ENCODE measurements around the gene IL13.

IL13 gene

DNA sequence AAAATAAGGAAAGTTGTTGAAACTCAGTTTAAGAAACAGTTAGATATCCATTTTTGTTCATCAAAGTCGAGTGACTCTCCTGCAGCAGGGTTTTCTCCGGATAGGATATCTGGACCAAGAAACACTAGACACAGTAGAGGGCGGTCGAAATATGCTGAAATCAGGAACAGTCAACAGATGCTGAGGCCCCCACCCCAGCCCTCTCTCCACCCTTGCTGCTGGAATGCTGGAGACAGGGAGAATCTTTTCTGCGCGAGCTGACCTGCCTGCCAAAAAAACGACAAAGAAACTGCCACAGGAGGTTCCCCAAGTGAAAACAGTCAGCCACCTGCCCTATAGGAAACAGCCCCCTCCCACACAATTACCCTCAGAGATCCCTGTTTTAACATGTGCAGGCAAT, 4.3 kb upstream of the IL13 start:
- H3K4me1 ChIP-seq (ENCODE audit: control insufficient read depth, low read length) = no peaks in the 10 kb centered on the region
- no peaks in the 10 kb centered on the region for H4K20me1 ChIP-seq (ENCODE audit: control insufficient read depth, insufficient read depth, low read depth, low read length)
- H3K36me3 ChIP-seq (ENCODE audit: control insufficient read depth, low read length) = no peaks in the 10 kb centered on the region
- no peaks in the 10 kb centered on the region for H3K9me3 ChIP-seq (ENCODE audit: control insufficient read depth, insufficient read depth, low read length)
- no peaks in the 10 kb centered on the region for H3K9me2 ChIP-seq (replicated peaks; ENCODE audit: control insufficient read depth, low read length)
- TF ChIP-seq CTCF (IDR thresholded peaks at IDR 0.05; ENCODE audit: low read depth, low read length, poor library complexity, severe bottlenecking) = no peak
- no peak for TF ChIP-seq EZH2phosphoT487 (IDR thresholded peaks at IDR 0.05; ENCODE audit: borderline replicate concordance, low read length)
- no peaks in the 10 kb centered on the region for H3F3A ChIP-seq (ENCODE audit: control insufficient read depth, insufficient read depth)
- peaks cover 7% of the 10 kb centered on the region; the same call in 1 of the 2 replicates for H3K27me3 ChIP-seq (ENCODE audit: control insufficient read depth, low read length)
- no peak overlapping the region for H3K27ac ChIP-seq (ENCODE audit: low read depth, low read length)
- H3K79me2 ChIP-seq (ENCODE audit: control insufficient read depth, low read length) = no peaks in the 10 kb centered on the region
- no peak overlapping the region for H3K4me2 ChIP-seq (ENCODE audit: low read length)
- H3K4me3 ChIP-seq (ENCODE audit: low read length) = no peak overlapping the region

GRCh38 chr5:132655821-132656773, 1.9 kb upstream of the IL13 start:
- H4K20me1 ChIP-seq (ENCODE audit: control insufficient read depth, insufficient read depth, low read depth, low read length) = no peaks in the 10 kb centered on the region
- no peak overlapping the region for H3K27ac ChIP-seq (ENCODE audit: low read depth, low read length)
- TF ChIP-seq CTCF (IDR thresholded peaks at IDR 0.05; ENCODE audit: low read depth, low read length, poor library complexity, severe bottlenecking) (no peak), EZH2phosphoT487 (IDR thresholded peaks at IDR 0.05; ENCODE audit: borderline replicate concordance, low read length) (no peak)
- H3K4me3 ChIP-seq (ENCODE audit: low read length) = no peak overlapping the region
- H3F3A ChIP-seq (ENCODE audit: control insufficient read depth, insufficient read depth) = no peaks in the 10 kb centered on the region
- no peaks in the 10 kb centered on the region for H3K4me1 ChIP-seq (ENCODE audit: control insufficient read depth, low read length)
- no peaks in the 10 kb centered on the region for H3K79me2 ChIP-seq (ENCODE audit: control insufficient read depth, low read length)
- peaks cover 7% of the 10 kb centered on the region; the same call in 1 of the 2 replicates for H3K27me3 ChIP-seq (ENCODE audit: control insufficient read depth, low read length)
- no peaks in the 10 kb centered on the region for H3K9me2 ChIP-seq (replicated peaks; ENCODE audit: control insufficient read depth, low read length)
- H3K9me3 ChIP-seq (ENCODE audit: control insufficient read depth, insufficient read depth, low read length) = no peaks in the 10 kb centered on the region
- no peak overlapping the region for H3K4me2 ChIP-seq (ENCODE audit: low read length)
- H3K36me3 ChIP-seq (ENCODE audit: control insufficient read depth, low read length) = no peaks in the 10 kb centered on the region

GRCh38 chr5:132656774-132657355, 1.1 kb upstream of the IL13 start:
- no peaks in the 10 kb centered on the region for H3K79me2 ChIP-seq (ENCODE audit: control insufficient read depth, low read length)
- no peaks in the 10 kb centered on the region for H3K9me2 ChIP-seq (replicated peaks; ENCODE audit: control insufficient read depth, low read length)
- peaks cover 6% of the 10 kb centered on the region; the same call in 1 of the 2 replicates for H3K27me3 ChIP-seq (ENCODE audit: control insufficient read depth, low read length)
- H3K9me3 ChIP-seq (ENCODE audit: control insufficient read depth, insufficient read depth, low read length) = no peaks in the 10 kb centered on the region
- no peak overlapping the region for H3K4me2 ChIP-seq (ENCODE audit: low read length)
- no peaks in the 10 kb centered on the region for H3F3A ChIP-seq (ENCODE audit: control insufficient read depth, insufficient read depth)
- H3K4me3 ChIP-seq (ENCODE audit: low read length) = no peak overlapping the region
- TF ChIP-seq CTCF (IDR thresholded peaks at IDR 0.05; ENCODE audit: low read depth, low read length, poor library complexity, severe bottlenecking) (no peak), EZH2phosphoT487 (IDR thresholded peaks at IDR 0.05; ENCODE audit: borderline replicate concordance, low read length) (no peak)
- H4K20me1 ChIP-seq (ENCODE audit: control insufficient read depth, insufficient read depth, low read depth, low read length) = no peaks in the 10 kb centered on the region
- no peak overlapping the region for H3K27ac ChIP-seq (ENCODE audit: low read depth, low read length)
- no peaks in the 10 kb centered on the region for H3K4me1 ChIP-seq (ENCODE audit: control insufficient read depth, low read length)
- H3K36me3 ChIP-seq (ENCODE audit: control insufficient read depth, low read length) = no peaks in the 10 kb centered on the region
